ENCODE data around the gene COG1. TPM values are rescaled to one million over a fixed set of nuclear protein-coding genes. Genes with fewer than 3 reads are reported as not detected.
A peak's percentile ranks its signal among the peaks of the same experiment; 100 is the strongest.

The COG1 gene
- total and polyA plus RNA-seq, 7 donors: 17.5 to 33.5 (median 19.2) TPM

- Histone ChIP-seq H3K4me1 (peaks cover 0 to 6% (median 5%) of the 10 kb centered on the region in 4 donors), H3K9me3 (no peaks in the 10 kb centered on the region), H3K4me3 (no peak overlapping the region), H3K27ac (no peak overlapping the region), H3K27me3 (no peaks in the 10 kb centered on the region), H3K36me3 (peaks cover 0 to 26% (median 0%) of the 10 kb centered on the region in 4 donors)
- TF ChIP-seq POLR2A (IDR thresholded peaks at IDR 0.05) (no peak), EP300 (IDR thresholded peaks at IDR 0.05) (no peak), CTCF (IDR thresholded peaks at IDR 0.05) (no peak), POLR2AphosphoS5 (IDR thresholded peaks at IDR 0.05) (no peak)
- 80 to 85% methylated on average over 10 of the region's 10 CpGs for WGBS, 2 donors
- no peak for DNase-seq
- intact Hi-C loops (cut with DNase I): no loop called here
These were observed 58.2 kb downstream of the COG1 start for GRCh38 chr17:73250851-73251640.

GRCh38 chr17:73251871-73252270 is 59.0 kb downstream of the COG1 start:
- 88 to 90% methylated on average over 8 of the region's 8 CpGs for WGBS, 2 donors
- H3K36me3 ChIP-seq: peaks cover 0 to 18% (median 0%) of the 10 kb centered on the region in 4 donors
- no peak for DNase-seq

GRCh38 chr17:73255671-73256181 is 62.9 kb downstream of the COG1 start:
- Histone ChIP-seq H3K27ac (peak overlapping the region in 2 of 4 donors; percentile 4 to 6), H3K9me3 (no peaks in the 10 kb centered on the region), H3K4me3 (no peak overlapping the region), H3K27me3 (no peaks in the 10 kb centered on the region), H3K36me3 (no peaks in the 10 kb centered on the region), H3K4me1 (peaks cover 0 to 18% (median 13%) of the 10 kb centered on the region in 4 donors)
- TF ChIP-seq POLR2A (IDR thresholded peaks at IDR 0.05) (no peak), CTCF (IDR thresholded peaks at IDR 0.05) (peak; percentile 98 to 100 (median 98))
- intact Hi-C loops (cut with DNase I): loop anchor here (1.0 to 2.0 kb wide), 2 partner anchors 55 to 115 kb away; no protein-coding TSS in a partner anchor
- 2 to 8% methylated on average over 8 of the region's 8 CpGs for WGBS, 2 donors
- no peak for DNase-seq

More at GRCh38 chr17:73251871-73252270, 59.0 kb downstream of the COG1 start:
- no peaks in the 10 kb centered on the region for H3K27me3 ChIP-seq
- H3K4me1 ChIP-seq: peaks cover 0 to 9% (median 9%) of the 10 kb centered on the region in 4 donors
- H3K4me3 ChIP-seq: no peak overlapping the region
- no peak overlapping the region for H3K27ac ChIP-seq
- H3K9me3 ChIP-seq: no peaks in the 10 kb centered on the region
- TF ChIP-seq EP300 (IDR thresholded peaks at IDR 0.05) (no peak), POLR2A (IDR thresholded peaks at IDR 0.05) (no peak), CTCF (IDR thresholded peaks at IDR 0.05) (no peak), POLR2AphosphoS5 (IDR thresholded peaks at IDR 0.05) (no peak)
- intact Hi-C loops (cut with DNase I): no loop called here

DNA sequence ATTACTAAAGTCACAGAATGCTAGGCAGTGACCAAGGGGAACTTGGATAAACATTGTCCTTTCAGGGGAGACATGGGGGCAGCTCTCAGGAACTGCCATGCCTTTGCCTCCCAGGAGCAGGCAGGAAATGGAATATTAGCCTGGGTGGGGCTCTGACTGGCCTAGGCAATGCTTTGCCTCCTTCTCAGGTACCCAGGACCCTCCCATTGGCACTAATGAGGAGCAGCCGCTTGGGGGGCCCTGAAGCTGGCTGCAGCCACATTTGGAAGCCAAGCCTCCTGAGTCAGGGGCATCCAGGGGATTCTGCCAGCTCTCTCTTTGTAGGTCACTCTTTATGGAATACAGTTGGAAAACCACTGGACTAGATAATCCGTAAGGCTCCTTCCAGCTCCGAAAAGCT is 63.4 kb downstream of the COG1 start:
- no peaks in the 10 kb centered on the region for H3K9me3 ChIP-seq
- H3K4me3 ChIP-seq: no peak overlapping the region
- H3K4me1 ChIP-seq: peaks cover 0 to 18% (median 13%) of the 10 kb centered on the region in 4 donors
- WGBS, 2 donors: 92 to 97% methylated on average over 3 of the region's 3 CpGs
- intact Hi-C loops (cut with DNase I): loop anchor here (2.0 kb wide), 1 partner anchor 55 kb away; no protein-coding TSS in a partner anchor
- no peak for DNase-seq
- H3K27me3 ChIP-seq: no peaks in the 10 kb centered on the region
- TF ChIP-seq CTCF (IDR thresholded peaks at IDR 0.05): no peak
- TF ChIP-seq POLR2A (IDR thresholded peaks at IDR 0.05): no peak
- no peak for TF ChIP-seq EP300 (IDR thresholded peaks at IDR 0.05)
- no peak for TF ChIP-seq POLR2AphosphoS5 (IDR thresholded peaks at IDR 0.05)
- no peaks in the 10 kb centered on the region for H3K36me3 ChIP-seq
- peak overlapping the region in 3 of 4 donors; percentile 4 to 47 (median 6) for H3K27ac ChIP-seq

Measured in sigmoid colon (tissue), 7 donors.